Measurements from ENCODE around the gene SPRYD3. TPM values are rescaled to one million over a fixed set of nuclear protein-coding genes. Genes with fewer than 3 reads are reported as not detected.

The SPRYD3 gene, protein sequence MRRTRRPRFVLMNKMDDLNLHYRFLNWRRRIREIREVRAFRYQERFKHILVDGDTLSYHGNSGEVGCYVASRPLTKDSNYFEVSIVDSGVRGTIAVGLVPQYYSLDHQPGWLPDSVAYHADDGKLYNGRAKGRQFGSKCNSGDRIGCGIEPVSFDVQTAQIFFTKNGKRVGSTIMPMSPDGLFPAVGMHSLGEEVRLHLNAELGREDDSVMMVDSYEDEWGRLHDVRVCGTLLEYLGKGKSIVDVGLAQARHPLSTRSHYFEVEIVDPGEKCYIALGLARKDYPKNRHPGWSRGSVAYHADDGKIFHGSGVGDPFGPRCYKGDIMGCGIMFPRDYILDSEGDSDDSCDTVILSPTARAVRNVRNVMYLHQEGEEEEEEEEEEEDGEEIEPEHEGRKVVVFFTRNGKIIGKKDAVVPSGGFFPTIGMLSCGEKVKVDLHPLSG
- total RNA-seq (2014; rRNA removed; shearing (Covaris generic)) (42.5 and 48.7 TPM in 2 replicates), polyA plus RNA-seq (2016; fragmentation: Nextera tagmentation; extraction: Ambion mirVana) (54.7 and 55.5 TPM in 2 replicates)

DNA sequence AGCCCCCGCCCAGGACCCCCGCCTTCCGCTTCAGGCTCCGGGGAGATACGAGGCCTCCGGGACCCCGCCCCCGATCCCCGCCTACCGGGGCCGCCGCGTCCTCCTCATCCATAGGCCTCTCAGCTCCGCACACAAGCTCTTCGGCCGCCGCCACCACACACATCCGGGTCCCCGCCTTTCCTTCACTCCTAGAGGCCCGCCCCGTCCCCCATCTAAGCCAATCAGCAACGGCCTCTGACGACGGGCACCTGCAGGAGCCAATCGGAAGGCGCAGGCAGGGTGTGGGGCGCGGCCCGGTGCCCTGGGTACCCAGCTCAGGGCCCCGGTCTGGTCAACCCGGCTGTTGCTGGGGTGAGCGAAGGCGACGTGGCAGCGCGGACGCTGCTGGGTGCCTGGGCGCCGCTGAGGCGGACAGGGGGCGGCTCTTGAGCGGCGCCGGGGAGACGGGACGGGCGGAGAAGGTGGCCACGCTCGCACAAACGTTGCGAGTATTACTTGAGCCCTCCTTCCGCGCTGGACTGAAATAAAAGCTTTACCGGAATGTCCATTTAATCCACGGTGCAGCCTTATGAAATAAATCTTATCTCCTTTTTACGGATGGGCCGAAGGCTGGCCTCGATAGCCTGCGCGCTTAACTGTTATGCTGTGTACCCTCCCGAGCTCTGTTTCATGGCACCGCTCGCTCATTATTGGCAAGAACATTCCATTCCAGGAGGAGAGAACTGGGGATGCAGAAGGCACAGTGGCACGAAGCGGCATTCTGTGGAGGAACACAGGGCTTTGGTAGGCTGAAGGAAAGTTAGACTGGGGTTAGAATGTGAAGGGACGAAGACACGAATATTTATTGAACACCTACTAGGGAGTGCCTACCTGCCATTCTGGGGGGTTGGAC lies at the start of gene SPRYD3:
Gene SPRYD3 (minus strand): TSS at position 165 of the 892 bp plus-strand sequence. CDS start 57 bp downstream, at position 108.
- peak within 1 kb of the TSS; percentile 49 for H2AFZ ChIP-seq
- TF ChIP-seq EZH2 (IDR thresholded peaks at IDR 0.05; ENCODE audit: insufficient read depth, poor library complexity, severe bottlenecking) (no peak), EZH2phosphoT487 (IDR thresholded peaks at IDR 0.05; ENCODE audit: insufficient read depth, low read depth) (no peak)
- 2 to 6% methylated on average over 50 to 66 of the region's 67 CpGs for WGBS, 2 experiments (ENCODE audit: low coverage in 1 of 2, low lambda C conversion rate in 2 of 2, missing lambda C conversion rate in 2 of 2)

DNA sequence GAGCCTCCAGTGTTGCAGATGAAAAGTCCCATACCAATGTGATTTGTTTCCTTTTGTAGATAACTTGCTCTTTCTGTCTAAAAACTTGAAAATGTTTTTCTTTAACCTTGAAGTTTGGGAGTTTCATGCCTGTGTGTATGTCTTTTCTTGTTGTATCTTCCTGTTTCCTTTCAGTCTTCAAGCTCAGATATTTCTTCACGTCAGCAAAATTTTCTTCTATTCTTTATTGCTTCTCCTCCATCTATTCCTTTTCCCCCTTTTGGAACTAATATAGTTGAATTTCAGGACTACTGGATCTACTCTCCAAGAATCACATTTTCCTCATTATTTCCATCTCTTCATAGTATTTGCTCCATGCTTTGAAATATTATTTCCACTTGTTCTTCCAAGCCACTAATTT lies 48.0 kb upstream of the SPRYD3 start:
- H3K9me3 ChIP-seq (ENCODE audit: low read depth), result no peaks in the 10 kb centered on the region
- no peak overlapping the region for H2AFZ ChIP-seq
- H3K4me3 ChIP-seq, result no peak overlapping the region
- TF ChIP-seq EZH2phosphoT487 (IDR thresholded peaks at IDR 0.05; ENCODE audit: insufficient read depth, low read depth) (no peak), EZH2 (IDR thresholded peaks at IDR 0.05; ENCODE audit: insufficient read depth, poor library complexity, severe bottlenecking) (no peak)
- H3K4me1 ChIP-seq (ENCODE audit: insufficient read depth), result peaks cover 13% of the 10 kb centered on the region
- no peak overlapping the region for H3K4me2 ChIP-seq (ENCODE audit: unreplicated experiment)
- no peaks in the 10 kb centered on the region for H3F3A ChIP-seq (ENCODE audit: insufficient read depth)
- H3K79me2 ChIP-seq (ENCODE audit: insufficient read depth), result no peaks in the 10 kb centered on the region
- H3K27me3 ChIP-seq (replicated peaks; ENCODE audit: insufficient read depth), result no peaks in the 10 kb centered on the region
- no peaks in the 10 kb centered on the region for H3K9me2 ChIP-seq (ENCODE audit: insufficient read depth)
- H3K36me3 ChIP-seq (ENCODE audit: low read depth), result no peaks in the 10 kb centered on the region
- WGBS, 2 experiments (ENCODE audit: low coverage in 1 of 2, low lambda C conversion rate in 2 of 2, missing lambda C conversion rate in 2 of 2), result 4 to 24% methylated on average over 1 of the region's 1 CpG
- H3K9ac ChIP-seq, result no peak overlapping the region
- in situ Hi-C loops (cut with MboI), result no loop called here
- no peak for DNase-seq
- no peak overlapping the region for H3K27ac ChIP-seq
- H4K20me1 ChIP-seq (ENCODE audit: insufficient read depth), result no peaks in the 10 kb centered on the region

More for the DNA sequence above, at the start of gene SPRYD3:
- H4K20me1 ChIP-seq (ENCODE audit: insufficient read depth), result no peaks in the 10 kb centered on the region
- H3K27me3 ChIP-seq (replicated peaks; ENCODE audit: insufficient read depth), result no peaks in the 10 kb centered on the region
- H3K4me1 ChIP-seq (ENCODE audit: insufficient read depth), result peaks cover 25% of the 10 kb centered on the region
- peak within 1 kb of the TSS; percentile 99 for H3K27ac ChIP-seq
- H3K9me3 ChIP-seq (ENCODE audit: low read depth), result no peaks in the 10 kb centered on the region
- H3K9ac ChIP-seq, result peak within 1 kb of the TSS; percentile 97
- H3F3A ChIP-seq (ENCODE audit: insufficient read depth), result peaks cover 29% of the 10 kb centered on the region
- H3K36me3 ChIP-seq (ENCODE audit: low read depth), result peaks cover 3% of the 10 kb centered on the region; the same call in 1 of the 2 replicates
- H3K4me3 ChIP-seq, result peak within 1 kb of the TSS; percentile 77
- H3K79me2 ChIP-seq (ENCODE audit: insufficient read depth), result peaks cover 41% of the 10 kb centered on the region
- no peaks in the 10 kb centered on the region for H3K9me2 ChIP-seq (ENCODE audit: insufficient read depth)
- DNase-seq, result peak; percentile 98
- peak within 1 kb of the TSS; percentile 85 for H3K4me2 ChIP-seq (ENCODE audit: unreplicated experiment)
- in situ Hi-C loops (cut with MboI), result no loop called here

DNA sequence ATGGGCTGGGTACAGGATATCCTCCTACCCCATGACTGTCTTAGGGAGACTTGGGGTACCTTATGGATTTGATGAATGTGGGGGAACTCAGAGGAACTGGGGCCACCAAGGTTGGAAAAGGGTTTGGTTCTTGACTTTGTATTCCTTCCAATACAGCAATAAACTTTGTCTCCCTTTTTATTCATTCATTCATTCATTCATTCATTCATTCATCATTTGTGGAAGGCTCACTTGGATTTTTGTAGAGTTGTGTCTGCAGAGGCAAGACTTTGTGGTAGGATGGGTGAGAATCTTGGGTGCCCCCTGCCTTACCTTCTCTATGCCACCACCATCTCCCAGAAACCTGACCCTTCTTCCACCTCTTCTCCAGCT lies 45.1 kb upstream of the SPRYD3 start:
- Histone ChIP-seq H3K4me2 (ENCODE audit: unreplicated experiment) (no peak overlapping the region), H3K9me2 (ENCODE audit: insufficient read depth) (no peaks in the 10 kb centered on the region), H2AFZ (no peak overlapping the region), H3K36me3 (ENCODE audit: low read depth) (no peaks in the 10 kb centered on the region), H3K4me1 (ENCODE audit: insufficient read depth) (peaks cover 13% of the 10 kb centered on the region), H3K9ac (no peak overlapping the region), H4K20me1 (ENCODE audit: insufficient read depth) (no peaks in the 10 kb centered on the region), H3K9me3 (ENCODE audit: low read depth) (no peaks in the 10 kb centered on the region), H3K27me3 (replicated peaks; ENCODE audit: insufficient read depth) (no peaks in the 10 kb centered on the region), H3K79me2 (ENCODE audit: insufficient read depth) (no peaks in the 10 kb centered on the region), H3K4me3 (no peak overlapping the region), H3K27ac (no peak overlapping the region), H3F3A (ENCODE audit: insufficient read depth) (no peaks in the 10 kb centered on the region)
- no peak for DNase-seq
- in situ Hi-C loops (cut with MboI), result no loop called here
- TF ChIP-seq EZH2 (IDR thresholded peaks at IDR 0.05; ENCODE audit: insufficient read depth, poor library complexity, severe bottlenecking), result no peak
- no peak for TF ChIP-seq EZH2phosphoT487 (IDR thresholded peaks at IDR 0.05; ENCODE audit: insufficient read depth, low read depth)

DNA sequence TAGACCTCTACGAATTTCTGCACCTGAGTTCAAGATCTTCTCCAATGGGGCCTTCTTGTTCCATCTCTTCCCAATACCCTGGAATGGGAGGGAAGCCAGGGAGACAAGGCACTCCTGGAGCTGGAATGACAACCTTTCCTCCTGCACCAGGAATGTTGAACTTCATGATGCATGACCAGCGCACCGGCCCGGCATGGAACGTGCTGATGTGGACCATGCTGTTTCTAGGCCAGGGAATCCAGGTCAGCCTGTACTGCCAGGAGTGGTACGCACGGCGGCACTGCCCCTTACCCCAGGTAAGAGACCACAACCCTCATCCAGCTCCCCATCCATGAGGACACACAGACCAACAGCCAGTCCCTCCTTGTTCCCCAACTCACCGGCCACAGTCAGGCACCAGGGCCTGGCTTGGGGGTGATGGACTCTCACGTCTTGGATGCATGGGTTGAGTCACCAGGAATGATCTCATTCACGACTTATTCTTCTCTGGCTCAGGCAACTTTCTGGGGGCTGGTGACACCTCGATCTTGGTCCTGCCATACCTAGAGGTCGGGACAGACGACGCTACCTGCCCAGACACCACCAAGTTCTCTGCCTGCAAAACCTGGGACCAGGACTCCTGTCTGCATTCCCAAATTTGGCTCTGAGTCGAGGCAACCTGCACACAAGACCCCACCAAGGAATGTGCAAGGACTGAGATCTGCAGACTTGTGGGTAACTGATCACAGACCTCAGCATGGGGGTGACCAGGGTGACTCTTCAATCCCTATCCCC lies 44.6 kb upstream of the SPRYD3 start:
- no peaks in the 10 kb centered on the region for H3K36me3 ChIP-seq (ENCODE audit: low read depth)
- TF ChIP-seq EZH2 (IDR thresholded peaks at IDR 0.05; ENCODE audit: insufficient read depth, poor library complexity, severe bottlenecking) (no peak), EZH2phosphoT487 (IDR thresholded peaks at IDR 0.05; ENCODE audit: insufficient read depth, low read depth) (no peak)
- H3K27ac ChIP-seq, result no peak overlapping the region
- H3K4me2 ChIP-seq (ENCODE audit: unreplicated experiment), result no peak overlapping the region
- H3K4me1 ChIP-seq (ENCODE audit: insufficient read depth), result peaks cover 13% of the 10 kb centered on the region
- peak overlapping the region; percentile 34; the same call in 1 of the 2 replicates for H2AFZ ChIP-seq
- no peaks in the 10 kb centered on the region for H3K27me3 ChIP-seq (replicated peaks; ENCODE audit: insufficient read depth)
- H3F3A ChIP-seq (ENCODE audit: insufficient read depth), result no peaks in the 10 kb centered on the region
- DNase-seq, result peak; percentile 84
- H3K79me2 ChIP-seq (ENCODE audit: insufficient read depth), result no peaks in the 10 kb centered on the region
- H4K20me1 ChIP-seq (ENCODE audit: insufficient read depth), result no peaks in the 10 kb centered on the region
- H3K9me3 ChIP-seq (ENCODE audit: low read depth), result no peaks in the 10 kb centered on the region
- no peak overlapping the region for H3K9ac ChIP-seq
- 75 to 76% methylated on average over 15 to 16 of the region's 16 CpGs for WGBS, 2 experiments (ENCODE audit: low coverage in 1 of 2, low lambda C conversion rate in 2 of 2, missing lambda C conversion rate in 2 of 2)
- in situ Hi-C loops (cut with MboI), result no loop called here
- H3K4me3 ChIP-seq, result no peak overlapping the region
- no peaks in the 10 kb centered on the region for H3K9me2 ChIP-seq (ENCODE audit: insufficient read depth)

All from GM23248 (cell line).